Measurements from ENCODE around the gene ZNF319. TPM values are rescaled to one million over a fixed set of nuclear protein-coding genes. Genes with fewer than 3 reads are reported as not detected.
"Not testable (repeated sequence)": the region's sequence is repeated elsewhere in the genome, so short reads cannot be mapped to it uniquely, and the experiment has no call there.

The ZNF319 gene
- total RNA-seq, 1 donor from 2014 or later, result 7.9 TPM

DNA sequence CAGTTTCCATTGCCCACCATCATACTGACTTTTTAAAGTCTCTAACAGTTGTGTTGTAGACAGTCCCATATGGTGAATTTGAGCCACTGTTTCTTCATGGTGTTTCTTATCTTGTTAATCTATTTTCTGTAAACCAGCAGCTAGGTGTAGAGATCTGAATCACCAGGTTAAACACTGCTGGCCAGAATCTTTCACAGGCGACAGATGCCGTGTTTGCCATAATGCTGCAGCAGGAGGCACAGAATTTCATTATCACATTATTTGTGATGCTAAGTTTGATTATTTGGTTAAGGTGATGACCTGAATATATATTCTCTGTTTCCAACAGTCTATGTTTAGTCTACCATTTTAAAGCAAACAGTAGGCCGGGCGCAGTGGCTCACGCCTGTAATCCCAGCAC is 18.1 kb downstream of the ZNF319 start:
- intact Hi-C loops (cut with DNase I), result no loop called here
- DNase-seq (ENCODE audit: extremely low spot score in 2 of 2), result no peak
- H3K27ac ChIP-seq, result no peak overlapping the region
- no peaks in the 10 kb centered on the region for H3K36me3 ChIP-seq
- no peak for TF ChIP-seq POLR2A (IDR thresholded peaks at IDR 0.05)
- TF ChIP-seq POLR2AphosphoS5 (IDR thresholded peaks at IDR 0.05; ENCODE audit: insufficient read depth in 1 of 2, low read depth in 1 of 2), result no peak
- TF ChIP-seq CTCF (IDR thresholded peaks at IDR 0.05), result no peak
- peaks cover 17% of the 10 kb centered on the region for H3K4me1 ChIP-seq
- H3K27me3 ChIP-seq, result no peaks in the 10 kb centered on the region
- no peaks in the 10 kb centered on the region for H3K9me3 ChIP-seq
- H3K4me3 ChIP-seq, result no peak overlapping the region

DNA sequence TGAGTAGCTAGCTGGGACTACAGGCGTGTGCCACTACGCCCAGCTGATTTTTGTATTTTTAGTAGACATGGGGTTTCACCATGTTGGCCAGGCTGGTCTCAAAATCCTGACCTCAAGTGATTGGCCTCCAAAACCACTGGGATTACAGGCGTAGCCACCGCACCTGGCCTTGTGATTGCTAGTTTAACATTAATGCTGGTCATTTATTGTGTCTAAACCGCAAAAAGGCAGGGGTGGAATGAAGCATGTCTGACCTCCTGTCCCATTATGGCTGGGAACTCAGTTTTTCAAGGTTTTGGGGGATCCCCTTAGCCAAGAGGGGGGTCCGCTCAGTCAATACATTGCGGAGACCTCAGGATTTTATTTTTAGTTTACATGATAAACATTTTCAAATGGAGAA is 18.8 kb downstream of the ZNF319 start:
- intact Hi-C loops (cut with DNase I), result no loop called here
- Histone ChIP-seq H3K27me3 (no peaks in the 10 kb centered on the region), H3K27ac (no peak overlapping the region), H3K9me3 (no peaks in the 10 kb centered on the region), H3K4me1 (peaks cover 17% of the 10 kb centered on the region), H3K4me3 (no peak overlapping the region), H3K36me3 (no peaks in the 10 kb centered on the region)
- DNase-seq (ENCODE audit: extremely low spot score in 2 of 2), result no peak
- no peak for TF ChIP-seq CTCF (IDR thresholded peaks at IDR 0.05)
- TF ChIP-seq POLR2A (IDR thresholded peaks at IDR 0.05), result no peak
- no peak for TF ChIP-seq POLR2AphosphoS5 (IDR thresholded peaks at IDR 0.05; ENCODE audit: insufficient read depth in 1 of 2, low read depth in 1 of 2)

DNA sequence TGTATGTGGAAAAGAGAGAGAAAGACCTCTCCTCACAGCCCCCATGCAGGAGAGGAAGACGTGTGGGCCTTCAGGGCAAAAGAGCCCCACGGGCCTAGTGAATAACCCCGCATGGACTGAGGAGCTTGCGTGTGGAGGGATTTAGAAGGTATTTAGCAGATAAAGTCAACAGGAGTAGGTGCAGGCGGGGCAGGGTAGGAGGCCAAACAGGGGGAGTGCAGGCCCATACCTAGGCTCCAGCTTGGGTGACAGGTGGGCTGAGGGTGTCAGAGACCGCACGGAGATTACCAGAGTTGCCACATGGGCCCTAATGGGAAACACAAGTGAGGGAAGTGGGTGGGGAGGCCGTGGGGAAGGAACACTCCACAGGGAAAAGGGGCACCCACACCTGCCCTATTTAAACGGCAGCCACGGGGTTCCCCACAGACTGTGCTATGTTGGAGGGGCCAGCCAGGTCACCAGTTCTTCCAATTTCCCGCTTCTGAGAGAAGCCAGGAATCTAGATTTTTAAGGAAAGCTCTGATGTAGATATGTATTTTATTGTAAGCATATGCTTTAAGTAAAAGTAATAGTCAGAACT is 21.4 kb downstream of the ZNF319 start:
- TF ChIP-seq POLR2A (IDR thresholded peaks at IDR 0.05) (no peak), POLR2AphosphoS5 (IDR thresholded peaks at IDR 0.05; ENCODE audit: insufficient read depth in 1 of 2, low read depth in 1 of 2) (no peak), CTCF (IDR thresholded peaks at IDR 0.05) (no peak)
- no peak for DNase-seq (ENCODE audit: extremely low spot score in 2 of 2)
- intact Hi-C loops (cut with DNase I), result no loop called here

DNA sequence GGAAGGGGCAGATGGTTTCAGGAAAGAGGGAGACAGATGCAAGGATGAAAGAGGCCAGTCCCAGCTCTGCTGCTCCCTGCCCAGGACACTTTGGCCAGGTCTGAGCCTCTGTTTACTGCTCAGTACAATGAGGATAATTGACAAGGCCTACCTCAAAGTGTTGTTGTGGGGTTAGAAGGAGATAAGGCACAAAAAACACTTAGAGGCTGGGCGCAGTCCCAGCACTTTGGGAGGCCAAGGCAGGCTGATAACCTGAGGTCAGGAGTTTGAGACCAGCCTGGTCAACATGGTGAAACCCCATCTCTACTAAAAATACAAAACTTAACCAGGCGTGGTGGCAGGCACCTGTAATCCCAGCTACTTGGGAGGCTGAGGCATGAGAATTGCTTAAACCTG is 22.4 kb downstream of the ZNF319 start:
- H3K36me3 ChIP-seq, H3K27ac ChIP-seq: not testable (repeated sequence)

More for the DNA sequence above, 21.4 kb downstream of the ZNF319 start:
- H3K36me3 ChIP-seq, result no peaks in the 10 kb centered on the region
- no peaks in the 10 kb centered on the region for H3K27me3 ChIP-seq
- H3K9me3 ChIP-seq, result no peaks in the 10 kb centered on the region
- H3K4me1 ChIP-seq, result peaks cover 1% of the 10 kb centered on the region
- no peak overlapping the region for H3K27ac ChIP-seq
- no peak overlapping the region for H3K4me3 ChIP-seq

GRCh38 chr16:57977418-57978069 is 22.9 kb downstream of the ZNF319 start:
- no peak for TF ChIP-seq POLR2A (IDR thresholded peaks at IDR 0.05)
- TF ChIP-seq CTCF (IDR thresholded peaks at IDR 0.05), result no peak
- no peak for TF ChIP-seq POLR2AphosphoS5 (IDR thresholded peaks at IDR 0.05; ENCODE audit: insufficient read depth in 1 of 2, low read depth in 1 of 2)
- intact Hi-C loops (cut with DNase I), result no loop called here
- Histone ChIP-seq H3K9me3 (no peaks in the 10 kb centered on the region), H3K36me3 (no peaks in the 10 kb centered on the region), H3K4me1 (no peaks in the 10 kb centered on the region), H3K27me3 (no peaks in the 10 kb centered on the region), H3K4me3 (no peak overlapping the region), H3K27ac (no peak overlapping the region)
- DNase-seq (ENCODE audit: extremely low spot score in 2 of 2), result no peak

More for the DNA sequence above, 22.4 kb downstream of the ZNF319 start:
- H3K4me3 ChIP-seq; intact Hi-C loops (cut with DNase I); H3K9me3 ChIP-seq; H3K27me3 ChIP-seq; H3K4me1 ChIP-seq; DNase-seq (ENCODE audit: extremely low spot score in 2 of 2): not testable (repeated sequence)

Data from vagina (tissue), 2 donors.